HCT116 (cell line): ENCODE results near the gene DIP2C. TPM values are rescaled to one million over a fixed set of nuclear protein-coding genes. Genes with fewer than 3 reads are reported as not detected.

ENCODE experiments used
- ATAC-seq: fragments of 200-7000 bp; cut with Tn5 transposase; 2 replicates; pipeline ENCODE4 v1.9.1; 2020; ENCODE audit warnings: mild to moderate bottlenecking, moderate library complexity
- BruUV-seq: library from RNA; stranded (reverse); fragments of 400-500 nt; replicated peaks from 2 replicates; lab custom pipeline; 2021; lab: Mats Ljungman, UMichigan
- CTCF ChIA-PET: fragments of 300-600 bp; sonication (Branson Sonifier 250); formaldehyde crosslinking; loops from one replicate; lab custom pipeline; 2021; ENCODE audit warnings: antibody characterized with exemption; lab: Charles Lee
- POLR2A ChIA-PET: fragments of 300-600, 350-600 bp; sonication (Branson Sonifier 250); formaldehyde crosslinking; loops from one replicate; lab custom pipeline; 2021; ENCODE audit warnings: antibody characterized with exemption; lab: Charles Lee
- RAD21 ChIA-PET, 2 experiments: fragments of 300-600 bp; sonication (Branson Sonifier 250); formaldehyde crosslinking; loops; one replicate each; lab custom pipeline; 2023; ENCODE audit warnings: low total read pairs in 2 of 2; ENCODE audit not compliant: uncharacterized antibody in 2 of 2, unreplicated experiment in 2 of 2, low non-redundant PET in 1 of 2; lab: Charles Lee
- DNase-seq: peaks from one replicate; pipeline ENCODE4 v3.0.0-alpha.2; 2010; ENCODE audit warnings: low read depth, low spot score
- H2AFZ ChIP-seq: fragments of 200-600 bp; shearing (Covaris generic), sonication (generic); 2 replicates; pipeline ENCODE4 v1.6.1; 2017; ENCODE audit warnings: low read depth, mixed run types, mixed read lengths, antibody characterized with exemption, low read length; ENCODE audit not compliant: poor library complexity, severe bottlenecking
- H3K27ac ChIP-seq: 2 replicates; pipeline ENCODE4 v1.5.1; 2012; ENCODE audit warnings: low read depth, low read length
- H3K27me3 ChIP-seq: fragments of 200-600 bp; sonication (generic); 2 replicates; pipeline ENCODE4 v1.6.1; 2016; ENCODE audit warnings: mixed run types, low read length, mixed read lengths; ENCODE audit not compliant: insufficient read depth
- H3K36me3 ChIP-seq, 2 experiments: fragments of 200-500 bp in 1 of 2; fragments of 200-600 bp in 1 of 2; sonication (Bioruptor generic) in 1 of 2; sonication (generic) in 1 of 2; 2 replicates each; pipeline versions ENCODE4 v1.5.1 to v1.6.1; 2014 to 2016; ENCODE audit warnings: low read length in 2 of 2, inconsistent platforms in 1 of 2, mixed read lengths in 1 of 2, mixed run types in 1 of 2; ENCODE audit not compliant: insufficient read depth in 2 of 2, control insufficient read depth in 1 of 2
- H3K4me1 ChIP-seq, 2 experiments: fragments of 200-600 bp in 1 of 2; sonication (generic) in 1 of 2; 2 replicates each; pipeline versions ENCODE4 v1.5.1 to v1.6.1; 2012 to 2017; ENCODE audit warnings: low read length in 2 of 2, inconsistent platforms in 1 of 2, mild to moderate bottlenecking in 1 of 2, mixed read lengths in 1 of 2, mixed run types in 1 of 2, moderate library complexity in 1 of 2; ENCODE audit not compliant: insufficient read depth in 2 of 2, control insufficient read depth in 1 of 2
- H3K4me2 ChIP-seq: fragments of 200-600 bp; sonication (generic); 2 replicates; pipeline ENCODE4 v1.6.1; 2017; ENCODE audit warnings: mixed run types, low read length, mixed read lengths
- H3K4me3 ChIP-seq, 2 experiments: fragments of 200-600 bp in 1 of 2; sonication (generic) in 1 of 2; replicated peaks in 1 of 2; 2 replicates each; pipeline ENCODE4 v1.5.1; 2011 to 2016; ENCODE audit warnings: low read length in 2 of 2, control low read depth in 1 of 2, low read depth in 1 of 2, mild to moderate bottlenecking in 1 of 2, mixed read lengths in 1 of 2, mixed run types in 1 of 2
- H3K79me2 ChIP-seq: fragments of 200-600 bp; sonication (generic); 2 replicates; pipeline ENCODE4 v1.6.1; 2017; ENCODE audit warnings: mild to moderate bottlenecking, mixed run types, low read length, moderate library complexity, mixed read lengths; ENCODE audit not compliant: insufficient read depth
- H3K9ac ChIP-seq: fragments of 200-600 bp; sonication (generic); 2 replicates; pipeline ENCODE4 v1.6.1; 2016; ENCODE audit warnings: low read length, mixed read lengths
- H3K9me2 ChIP-seq: fragments of 200-600 bp; sonication (generic), shearing (Covaris generic); 2 replicates; pipeline ENCODE4 v1.6.1; 2017; ENCODE audit warnings: mixed run types, mild to moderate bottlenecking, moderate library complexity; ENCODE audit not compliant: insufficient read depth
- H3K9me3 ChIP-seq, 2 experiments: fragments of 200-500 bp in 1 of 2; fragments of 200-600 bp in 1 of 2; sonication (Bioruptor generic) in 1 of 2; sonication (generic) in 1 of 2; 2 replicates each; pipeline ENCODE4 v1.6.1; 2014 to 2017; ENCODE audit warnings: low read length in 2 of 2, mixed read lengths in 2 of 2, inconsistent platforms in 1 of 2, low read depth in 1 of 2, mild to moderate bottlenecking in 1 of 2, mixed run types in 1 of 2, moderate library complexity in 1 of 2; ENCODE audit not compliant: control insufficient read depth in 1 of 2, insufficient read depth in 1 of 2
- H4K20me1 ChIP-seq: fragments of 200-600 bp; sonication (generic), shearing (Covaris generic); 2 replicates; pipeline ENCODE4 v1.6.1; 2017; ENCODE audit warnings: mixed run types, mild to moderate bottlenecking, moderate library complexity; ENCODE audit not compliant: insufficient read depth
- ATF3 ChIP-seq: IDR thresholded peaks from 2 replicates; pipeline ENCODE4 v1.6.1; 2012
- CBX3 ChIP-seq: IDR thresholded peaks from 2 replicates; pipeline ENCODE4 v1.6.1; 2012; ENCODE audit warnings: low read depth
- CTCF ChIP-seq, 3 experiments: fragments of 200-600 bp in 1 of 3; sonication (generic) in 1 of 3; IDR thresholded peaks in 2 of 3; conservative IDR thresholded peaks in 1 of 3; 2 replicates each; pipeline ENCODE4 v1.5.1; 2012 to 2017; ENCODE audit warnings: low read depth in 2 of 3, low read length in 2 of 3, antibody characterized with exemption in 1 of 3, borderline replicate concordance in 1 of 3, control low read depth in 1 of 3, mild to moderate bottlenecking in 1 of 3, mixed read lengths in 1 of 3, mixed run types in 1 of 3, moderate library complexity in 1 of 3; ENCODE audit not compliant: insufficient read depth in 1 of 3
- EZH2 ChIP-seq: fragments of 200-600 bp; sonication (generic); IDR thresholded peaks from 2 replicates; pipeline ENCODE4 v1.6.1; 2017; ENCODE audit warnings: antibody characterized with exemption, mixed run types
- FOSL1 ChIP-seq: IDR thresholded peaks from 2 replicates; pipeline ENCODE4 v1.6.1; 2012; ENCODE audit warnings: low read depth
- RAD21 ChIP-seq: IDR thresholded peaks from 2 replicates; pipeline ENCODE4 v1.6.1; 2012; ENCODE audit warnings: low read depth, mild to moderate bottlenecking
- SIN3A ChIP-seq: IDR thresholded peaks from 2 replicates; pipeline ENCODE4 v1.6.1; 2012; ENCODE audit warnings: low read depth
- ZNF274 ChIP-seq: fragments of 200-500 bp; sonication (Bioruptor generic); IDR thresholded peaks from 2 replicates; pipeline ENCODE4 v1.6.1; 2014; ENCODE audit warnings: mild to moderate bottlenecking, low read depth, low read length, inconsistent platforms
- intact Hi-C: fragments of 100-400 bp; cut with micrococcal nuclease; formaldehyde crosslinking; loops from 2 replicates; pipeline ENCODE4 v1.10.0; 2022
- total RNA-seq: library from RNA; stranded (reverse); gene quantifications from one replicate; pipeline ENCODE4 v1.2.1, GENCODE V29; 2021; ENCODE audit not compliant: unreplicated experiment

DIP2C gene
- total RNA-seq, 1 experiment from 2014 or later = 15.4 TPM

GRCh38 chr10:335151-335800 lies 354.2 kb downstream of the DIP2C start:
- Histone ChIP-seq H3K27ac (no peak overlapping the region), H2AFZ (no peak overlapping the region), H3K79me2 (no peaks in the 10 kb centered on the region), H3K27me3 (no peaks in the 10 kb centered on the region), H3K36me3 (peaks cover 0 to 13% of the 10 kb centered on the region in 2 experiments; a peak in 3 of 4 replicates), H3K9me3 (no peaks in the 10 kb centered on the region), H3K9ac (no peak overlapping the region), H3K4me2 (no peak overlapping the region), H3K9me2 (no peaks in the 10 kb centered on the region), H3K4me1 (peaks cover 0 to 2% of the 10 kb centered on the region in 2 experiments; a peak in 2 of 4 replicates), H4K20me1 (no peaks in the 10 kb centered on the region), H3K4me3 (no peak overlapping the region)
- DNase-seq (no peak), ATAC-seq (no peak)
- no TSS peak for BruUV-seq
- TF ChIP-seq EZH2 (no peak), CBX3 (no peak), SIN3A (no peak), ZNF274 (no peak), ATF3 (no peak), CTCF (IDR thresholded peaks at IDR 0.05 in 2 of 3, conservative IDR thresholded peaks at IDR 0.05 in 1 of 3; ENCODE audit: borderline replicate concordance in 1 of 3, insufficient read depth in 1 of 3, low read depth in 2 of 3, low read length in 2 of 3) (no peak), RAD21 (no peak), FOSL1 (no peak)
- CTCF ChIA-PET = no interaction called here
- RAD21 ChIA-PET = no interaction called here
- intact Hi-C loops = no loop called here
- POLR2A ChIA-PET = no interaction called here
